ENCODE measurements around the gene DBP.

The DBP gene

GRCh38 chr19:48678201-48678600 is 41.0 kb upstream of the DBP start:
- H3K4me1 ChIP-seq (ENCODE audit: insufficient read depth, insufficient read length), result peaks cover 8% of the 10 kb centered on the region
- H3K9me3 ChIP-seq (ENCODE audit: insufficient read depth, low read length), result no peaks in the 10 kb centered on the region
- H3K4me3 ChIP-seq (ENCODE audit: insufficient read length, low read depth), result no peak overlapping the region
- peaks cover 6% of the 10 kb centered on the region for H3K27me3 ChIP-seq (ENCODE audit: insufficient read depth, insufficient read length)
- TF ChIP-seq YY1 (IDR thresholded peaks at IDR 0.05; ENCODE audit: insufficient read depth, insufficient read length) (no peak), SUZ12 (IDR thresholded peaks at IDR 0.05; ENCODE audit: extremely low read depth, insufficient read depth, insufficient read length) (no peak), ZNF274 (IDR thresholded peaks at IDR 0.05; ENCODE audit: low read depth, low read length) (no peak)
- H3K9ac ChIP-seq (ENCODE audit: insufficient read length, low read depth), result no peak overlapping the region
- no peaks in the 10 kb centered on the region for H3K36me3 ChIP-seq (ENCODE audit: insufficient read depth, insufficient read length, low read length)
- DNase-seq (ENCODE audit: low read depth, low spot score), result no peak

GRCh38 chr19:48676887-48677286 is 39.7 kb upstream of the DBP start:
- peaks cover 6% of the 10 kb centered on the region for H3K27me3 ChIP-seq (ENCODE audit: insufficient read depth, insufficient read length)
- no peak overlapping the region for H3K4me3 ChIP-seq (ENCODE audit: insufficient read length, low read depth)
- peaks cover 8% of the 10 kb centered on the region for H3K4me1 ChIP-seq (ENCODE audit: insufficient read depth, insufficient read length)
- H3K9ac ChIP-seq (ENCODE audit: insufficient read length, low read depth), result no peak overlapping the region
- no peak for DNase-seq (ENCODE audit: low read depth, low spot score)
- TF ChIP-seq ZNF274 (IDR thresholded peaks at IDR 0.05; ENCODE audit: low read depth, low read length) (no peak), SUZ12 (IDR thresholded peaks at IDR 0.05; ENCODE audit: extremely low read depth, insufficient read depth, insufficient read length) (no peak), YY1 (IDR thresholded peaks at IDR 0.05; ENCODE audit: insufficient read depth, insufficient read length) (no peak)
- H3K9me3 ChIP-seq (ENCODE audit: insufficient read depth, low read length), result no peaks in the 10 kb centered on the region
- no peaks in the 10 kb centered on the region for H3K36me3 ChIP-seq (ENCODE audit: insufficient read depth, insufficient read length, low read length)

GRCh38 chr19:48676487-48676886 is 39.3 kb upstream of the DBP start:
- no peaks in the 10 kb centered on the region for H3K9me3 ChIP-seq (ENCODE audit: insufficient read depth, low read length)
- H3K9ac ChIP-seq (ENCODE audit: insufficient read length, low read depth), result no peak overlapping the region
- H3K4me1 ChIP-seq (ENCODE audit: insufficient read depth, insufficient read length), result peaks cover 8% of the 10 kb centered on the region
- no peaks in the 10 kb centered on the region for H3K36me3 ChIP-seq (ENCODE audit: insufficient read depth, insufficient read length, low read length)
- no peak for DNase-seq (ENCODE audit: low read depth, low spot score)
- H3K4me3 ChIP-seq (ENCODE audit: insufficient read length, low read depth), result no peak overlapping the region
- TF ChIP-seq YY1 (IDR thresholded peaks at IDR 0.05; ENCODE audit: insufficient read depth, insufficient read length), result no peak
- H3K27me3 ChIP-seq (ENCODE audit: insufficient read depth, insufficient read length), result peaks cover 6% of the 10 kb centered on the region

- peak; percentile 72 for DNase-seq (ENCODE audit: low read depth, low spot score)
- peaks cover 6% of the 10 kb centered on the region for H3K27me3 ChIP-seq (ENCODE audit: insufficient read depth, insufficient read length)
- H3K4me3 ChIP-seq (ENCODE audit: insufficient read length, low read depth), result no peak overlapping the region
- H3K9ac ChIP-seq (ENCODE audit: insufficient read length, low read depth), result peak overlapping the region; percentile 34
- no peaks in the 10 kb centered on the region for H3K36me3 ChIP-seq (ENCODE audit: insufficient read depth, insufficient read length, low read length)
- peaks cover 8% of the 10 kb centered on the region for H3K4me1 ChIP-seq (ENCODE audit: insufficient read depth, insufficient read length)
- TF ChIP-seq ZNF274 (IDR thresholded peaks at IDR 0.05; ENCODE audit: low read depth, low read length) (no peak), SUZ12 (IDR thresholded peaks at IDR 0.05; ENCODE audit: extremely low read depth, insufficient read depth, insufficient read length) (no peak), YY1 (IDR thresholded peaks at IDR 0.05; ENCODE audit: insufficient read depth, insufficient read length) (no peak)
- no peaks in the 10 kb centered on the region for H3K9me3 ChIP-seq (ENCODE audit: insufficient read depth, low read length)
Measured at GRCh38 chr19:48674921-48675824, 38.0 kb upstream of the DBP start.

- no peaks in the 10 kb centered on the region for H3K9me3 ChIP-seq (ENCODE audit: insufficient read depth, low read length)
- H3K27me3 ChIP-seq (ENCODE audit: insufficient read depth, insufficient read length), result peaks cover 6% of the 10 kb centered on the region
- TF ChIP-seq ZNF274 (IDR thresholded peaks at IDR 0.05; ENCODE audit: low read depth, low read length) (no peak), YY1 (IDR thresholded peaks at IDR 0.05; ENCODE audit: insufficient read depth, insufficient read length) (no peak), SUZ12 (IDR thresholded peaks at IDR 0.05; ENCODE audit: extremely low read depth, insufficient read depth, insufficient read length) (no peak)
- H3K36me3 ChIP-seq (ENCODE audit: insufficient read depth, insufficient read length, low read length), result no peaks in the 10 kb centered on the region
- no peak for DNase-seq (ENCODE audit: low read depth, low spot score)
- no peak overlapping the region for H3K4me3 ChIP-seq (ENCODE audit: insufficient read length, low read depth)
- H3K4me1 ChIP-seq (ENCODE audit: insufficient read depth, insufficient read length), result peaks cover 8% of the 10 kb centered on the region
- peak overlapping the region; percentile 10 for H3K9ac ChIP-seq (ENCODE audit: insufficient read length, low read depth)
Measured at GRCh38 chr19:48674216-48674809, 37.1 kb upstream of the DBP start.

- peak overlapping the region; percentile 10 for H3K9ac ChIP-seq (ENCODE audit: insufficient read length, low read depth)
- peaks cover 6% of the 10 kb centered on the region for H3K27me3 ChIP-seq (ENCODE audit: insufficient read depth, insufficient read length)
- no peak for DNase-seq (ENCODE audit: low read depth, low spot score)
- no peaks in the 10 kb centered on the region for H3K36me3 ChIP-seq (ENCODE audit: insufficient read depth, insufficient read length, low read length)
- H3K4me3 ChIP-seq (ENCODE audit: insufficient read length, low read depth), result no peak overlapping the region
- no peaks in the 10 kb centered on the region for H3K9me3 ChIP-seq (ENCODE audit: insufficient read depth, low read length)
- no peak for TF ChIP-seq YY1 (IDR thresholded peaks at IDR 0.05; ENCODE audit: insufficient read depth, insufficient read length)
- TF ChIP-seq ZNF274 (IDR thresholded peaks at IDR 0.05; ENCODE audit: low read depth, low read length), result no peak
- TF ChIP-seq SUZ12 (IDR thresholded peaks at IDR 0.05; ENCODE audit: extremely low read depth, insufficient read depth, insufficient read length), result no peak
- H3K4me1 ChIP-seq (ENCODE audit: insufficient read depth, insufficient read length), result peaks cover 8% of the 10 kb centered on the region
Measured at GRCh38 chr19:48673436-48674100, 36.4 kb upstream of the DBP start.

- H3K9ac ChIP-seq (ENCODE audit: insufficient read length, low read depth), result peak within 1 kb of the TSS; percentile 10
- H3K4me3 ChIP-seq (ENCODE audit: insufficient read length, low read depth), result no peak within 1 kb of the TSS
- peaks cover 8% of the 10 kb centered on the region for H3K4me1 ChIP-seq (ENCODE audit: insufficient read depth, insufficient read length)
- no peak for DNase-seq (ENCODE audit: low read depth, low spot score)
- H3K27me3 ChIP-seq (ENCODE audit: insufficient read depth, insufficient read length), result peaks cover 6% of the 10 kb centered on the region
- TF ChIP-seq SUZ12 (IDR thresholded peaks at IDR 0.05; ENCODE audit: extremely low read depth, insufficient read depth, insufficient read length) (no peak), ZNF274 (IDR thresholded peaks at IDR 0.05; ENCODE audit: low read depth, low read length) (no peak), YY1 (IDR thresholded peaks at IDR 0.05; ENCODE audit: insufficient read depth, insufficient read length) (no peak)
- no peaks in the 10 kb centered on the region for H3K36me3 ChIP-seq (ENCODE audit: insufficient read depth, insufficient read length, low read length)
- H3K9me3 ChIP-seq (ENCODE audit: insufficient read depth, low read length), result no peaks in the 10 kb centered on the region
Measured at GRCh38 chr19:48672994-48673393, 35.8 kb upstream of the DBP start, which contains the start of gene NTN5. NTN5 (minus strand) TSS chr19:48673017; CDS start chr19:48670986, 2,031 bp downstream.

Data from NT2/D1 (cell line).